Measurements from ENCODE around the gene CERS6.
A peak's percentile ranks its signal among the peaks of the same experiment; 100 is the strongest.

CERS6 gene

GRCh38 chr2:168679741-168680310, 223.8 kb downstream of the CERS6 start:
- no peak for DNase-seq

DNA sequence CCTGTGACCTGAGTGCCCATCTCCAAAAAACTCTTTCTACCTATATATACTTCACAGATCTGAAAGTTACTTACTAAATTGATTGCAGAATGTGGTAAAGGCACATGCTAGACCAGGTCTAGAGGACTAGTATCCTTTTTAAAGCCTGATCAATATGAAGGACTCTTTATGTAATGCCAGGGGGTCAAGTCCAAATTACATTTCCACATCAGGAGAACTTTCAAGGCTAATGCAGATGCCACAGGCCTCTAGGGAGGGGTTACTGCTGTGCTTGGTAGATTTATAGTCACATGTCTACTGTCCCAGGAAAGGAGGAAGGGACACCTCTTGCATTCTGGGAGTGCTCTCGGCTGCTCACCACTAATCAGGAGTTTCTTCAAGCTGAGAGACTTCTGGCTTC, 227.9 kb downstream of the CERS6 start:
- no peak for DNase-seq

- no peak for DNase-seq
Measured at GRCh38 chr2:168684921-168685599, 229.0 kb downstream of the CERS6 start.

DNA sequence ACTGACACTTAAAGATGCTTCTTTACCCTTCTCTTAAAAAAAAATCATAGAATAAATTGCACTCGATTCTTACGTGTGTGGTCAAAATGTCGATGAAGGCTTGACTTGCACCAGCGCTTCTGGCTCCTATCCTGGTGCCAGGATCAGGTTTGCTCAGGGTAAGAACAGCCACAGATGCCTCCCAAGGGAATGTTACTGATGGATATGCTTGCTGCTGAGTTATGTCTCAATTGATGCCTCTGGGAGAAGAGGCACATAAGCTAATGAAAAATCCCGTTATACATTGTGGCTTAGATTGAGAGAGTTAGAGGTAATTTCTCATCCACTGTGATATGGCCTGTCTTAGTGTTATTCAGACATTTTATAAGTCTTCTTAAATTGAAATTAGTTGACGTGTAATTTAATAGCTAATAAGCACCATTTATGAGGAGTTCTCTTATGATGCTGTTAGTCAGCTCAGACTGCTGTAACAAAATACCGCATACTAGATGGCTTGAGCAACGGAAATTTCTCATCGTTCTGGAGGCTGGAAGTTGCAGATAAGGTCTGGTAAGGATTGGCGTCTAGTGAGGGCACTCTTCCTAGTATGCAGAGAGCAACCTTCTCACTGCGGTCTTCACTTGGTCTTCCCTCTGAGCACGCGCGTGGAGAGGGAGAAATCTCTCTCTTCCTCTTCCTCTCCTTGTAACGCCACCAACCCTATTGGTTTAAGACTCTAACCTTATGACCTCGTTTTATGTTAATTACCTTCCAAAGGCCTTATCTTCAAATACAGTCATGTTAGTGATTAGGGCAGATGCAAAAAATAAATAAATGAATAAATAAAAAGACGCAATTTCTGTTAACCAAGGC, 229.8 kb downstream of the CERS6 start:
- DNase-seq: no peak

- DNase-seq: no peak
Measured at GRCh38 chr2:168686452-168687191, 230.6 kb downstream of the CERS6 start.

DNA sequence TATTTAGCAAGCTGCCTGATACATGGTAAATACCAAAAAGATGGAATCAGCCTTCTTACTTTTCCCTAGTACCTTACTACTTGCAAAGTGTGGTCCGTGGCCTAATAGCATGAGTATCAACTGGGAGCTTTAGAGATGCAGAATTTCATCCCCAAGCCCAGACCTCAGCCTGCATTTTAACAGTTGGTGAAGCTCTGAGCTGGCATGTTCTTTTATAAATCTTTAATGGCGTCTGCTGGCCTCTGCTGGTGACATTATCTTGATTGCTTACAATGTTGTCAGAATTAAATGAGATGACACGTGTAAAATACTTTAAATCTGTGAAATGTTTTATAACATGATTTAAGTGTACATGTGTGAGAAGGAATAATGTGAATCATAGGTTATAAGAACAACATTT, 231.2 kb downstream of the CERS6 start:
- DNase-seq: peak in 3 of 6 experiments; percentile 15 to 32 (median 29)

DNA sequence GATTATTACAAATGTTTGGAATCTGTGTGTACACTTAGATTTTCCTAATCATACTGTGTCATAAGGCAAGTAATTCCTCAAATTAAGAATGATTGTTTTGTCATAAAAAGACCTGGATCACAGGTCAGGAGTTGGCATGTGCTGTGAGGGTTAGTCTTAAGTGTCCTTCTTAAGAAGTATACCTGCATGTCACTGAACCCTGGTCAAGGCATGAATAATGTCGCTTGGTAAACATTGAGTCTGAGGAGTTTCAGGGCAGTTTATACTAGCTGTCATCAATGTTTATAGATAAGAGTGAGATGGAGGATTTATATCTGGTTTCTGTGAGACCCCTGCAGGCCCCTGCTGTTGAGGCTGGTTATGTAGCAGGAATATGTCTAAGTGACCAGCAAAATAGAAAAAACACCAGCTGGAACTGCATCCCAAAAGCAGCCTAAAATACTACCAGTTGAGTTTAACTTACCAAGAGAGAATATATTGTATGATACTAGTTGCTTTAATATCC, 234.4 kb downstream of the CERS6 start:
- no peak for DNase-seq

GRCh38 chr2:168691221-168691620, 235.1 kb downstream of the CERS6 start:
- no peak for DNase-seq

- no peak for DNase-seq
Measured at GRCh38 chr2:168692132-168692744, 236.2 kb downstream of the CERS6 start.

DNA sequence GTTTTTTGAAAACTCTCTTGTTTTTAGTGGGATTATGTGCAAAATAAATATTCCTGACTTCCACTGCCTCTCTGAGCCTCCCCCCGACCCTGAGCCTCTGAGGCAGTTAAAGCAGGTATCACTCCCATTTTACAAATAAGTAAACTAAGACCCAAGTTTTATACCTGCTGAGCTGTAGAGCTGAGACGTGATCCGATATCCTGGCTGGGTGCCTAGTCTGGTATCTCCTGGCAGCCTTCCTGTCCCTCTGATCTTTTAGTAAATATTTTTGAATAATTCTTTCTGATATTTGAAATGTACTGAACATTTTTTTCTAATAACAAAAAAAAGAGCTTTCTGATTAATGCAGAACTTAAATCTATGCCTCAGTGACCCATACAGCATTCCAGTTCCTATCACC, 238.1 kb downstream of the CERS6 start:
- DNase-seq: no peak

DNA sequence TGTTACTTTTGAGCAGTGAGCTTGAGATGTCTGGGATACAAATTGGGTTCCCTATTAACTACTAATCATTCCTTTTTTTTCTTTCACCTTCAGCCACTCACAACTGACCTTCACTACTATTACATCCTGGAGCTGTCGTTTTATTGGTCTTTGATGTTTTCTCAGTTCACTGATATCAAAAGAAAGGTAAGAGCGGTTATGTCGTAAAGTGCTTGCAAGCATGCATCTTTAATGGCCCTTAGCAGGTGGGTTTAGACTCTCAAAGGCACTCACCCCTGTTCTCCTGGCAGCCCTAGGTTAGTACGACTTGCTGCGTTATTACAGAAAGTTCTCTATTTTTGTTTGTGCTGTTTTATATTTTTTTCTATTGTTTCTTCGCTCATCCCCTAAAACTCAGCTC, 238.8 kb downstream of the CERS6 start:
- no peak for DNase-seq

DNA sequence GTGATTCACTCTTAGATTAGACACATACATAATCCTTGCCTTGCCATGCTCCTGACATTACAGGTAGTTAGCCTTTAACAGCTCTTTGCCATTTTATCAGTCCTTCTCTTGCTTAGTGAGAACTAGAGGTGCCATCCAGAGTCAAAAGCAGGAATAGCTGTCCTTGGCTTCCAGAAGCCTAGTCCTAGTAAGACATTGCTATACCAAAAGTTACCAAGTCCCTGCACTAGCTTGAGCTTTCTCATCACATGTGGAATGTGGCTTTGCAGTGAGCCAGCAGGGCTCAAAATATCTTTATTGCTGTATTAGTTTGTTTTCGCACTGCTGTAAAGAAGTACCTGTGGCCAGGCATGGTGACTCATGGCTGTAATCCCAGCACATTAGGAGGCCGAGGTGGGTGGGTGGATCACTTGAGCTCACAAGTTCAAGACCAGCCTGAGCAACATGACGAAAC, 241.6 kb downstream of the CERS6 start:
- DNase-seq: no peak

GRCh38 chr2:168698969-168699368, 242.9 kb downstream of the CERS6 start:
- no peak for DNase-seq

DNA sequence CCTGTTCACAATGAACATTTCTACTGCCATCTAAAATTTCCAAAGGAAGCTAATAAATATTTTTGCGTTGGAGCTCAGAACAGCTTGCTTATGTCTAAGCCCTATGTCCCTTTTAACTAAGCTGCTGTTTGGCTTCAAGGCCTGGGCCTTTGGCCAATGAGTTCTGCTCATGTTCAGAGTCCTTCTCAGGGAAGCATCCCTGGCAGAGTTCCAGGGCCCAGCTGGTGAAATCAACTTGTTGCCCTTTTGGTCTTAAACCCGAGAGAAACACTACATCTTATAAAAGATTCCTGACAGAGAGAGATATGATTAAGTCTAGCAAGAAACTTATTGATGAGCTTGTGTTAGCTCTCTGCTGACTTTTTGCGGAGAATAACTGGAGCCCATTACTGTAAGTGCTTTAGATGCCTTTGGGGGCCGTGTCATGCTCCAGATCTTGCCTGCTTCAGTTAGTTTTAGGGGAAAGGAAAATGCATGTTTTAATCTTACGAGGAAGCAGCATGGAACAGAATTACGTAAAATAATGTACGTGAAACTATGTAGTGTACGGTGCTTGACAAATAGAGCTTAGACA, 243.9 kb downstream of the CERS6 start:
- no peak for DNase-seq

GRCh38 chr2:168700615-168701245, 244.7 kb downstream of the CERS6 start:
- DNase-seq: no peak

DNA sequence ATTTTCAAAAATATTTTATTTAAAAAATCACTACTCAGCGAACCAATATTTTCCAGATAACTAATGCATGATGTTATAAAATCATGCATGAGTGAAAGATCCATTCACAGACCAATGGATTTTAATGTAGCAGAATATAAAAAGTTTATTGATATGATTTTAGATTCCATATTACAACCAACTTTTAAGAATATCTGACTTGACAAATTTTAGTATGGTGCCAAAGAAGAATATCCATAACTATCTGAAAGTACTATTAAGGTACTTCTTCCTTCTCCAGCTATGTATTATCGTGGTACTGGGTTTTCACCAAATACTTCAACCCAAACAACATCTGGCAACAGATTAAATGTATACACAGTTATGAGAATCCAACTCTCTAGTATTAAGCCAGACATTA, 246.5 kb downstream of the CERS6 start:
- DNase-seq: no peak

DNA sequence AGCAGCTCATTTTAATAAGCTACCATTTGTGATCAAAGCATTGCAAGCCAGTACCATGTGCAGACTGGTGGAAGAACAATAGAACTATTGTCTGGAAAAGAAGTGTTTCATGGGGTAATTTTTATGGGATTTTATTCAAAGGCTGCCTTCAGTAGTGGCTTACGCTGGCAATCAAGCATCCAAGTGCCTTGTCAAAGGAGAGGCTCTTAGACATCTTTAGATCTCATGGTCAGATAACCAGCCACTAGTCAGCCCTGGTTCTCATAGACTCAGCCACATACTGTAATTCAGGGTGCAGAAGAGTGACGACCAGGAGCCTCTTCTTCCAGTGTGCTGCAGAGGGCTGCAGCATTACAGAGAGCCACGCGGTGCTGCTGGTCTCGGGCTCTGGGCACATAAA, 247.9 kb downstream of the CERS6 start:
- DNase-seq: no peak

GRCh38 chr2:168705534-168706470, 249.7 kb downstream of the CERS6 start:
- peak in 1 of 6 experiments; percentile 5 for DNase-seq

DNA sequence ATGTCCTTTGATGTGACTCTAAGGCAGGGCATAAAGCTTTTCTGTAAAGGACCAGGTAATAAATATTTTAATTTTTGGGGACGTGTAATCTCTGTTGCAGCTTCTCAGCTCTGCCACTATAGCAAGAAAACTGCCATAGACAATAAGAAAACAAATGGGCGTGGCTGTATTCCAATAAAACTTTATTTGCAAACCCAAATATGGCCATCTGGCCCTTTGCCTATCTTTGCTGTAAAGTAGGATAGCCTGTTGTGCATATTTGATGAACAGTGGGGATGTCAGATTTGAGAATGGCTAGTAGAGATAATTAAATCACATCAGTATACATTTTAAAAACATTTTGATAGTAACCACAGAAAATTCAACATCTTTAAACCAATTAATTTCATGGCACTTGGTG, 250.7 kb downstream of the CERS6 start:
- no peak for DNase-seq

GRCh38 chr2:168708080-168708479, 252.0 kb downstream of the CERS6 start:
- no peak for DNase-seq

Data from stimulated activated naive CD4-positive, alpha-beta T cell (primary cell).